HG03342 (cell line): ENCODE results near the gene MTHFD2.
"Not testable (repeated sequence)": the region's sequence is repeated elsewhere in the genome, so short reads cannot be mapped to it uniquely, and the experiment has no call there.

Experiments
- ATAC-seq: cut with Tn5 transposase; IDR thresholded peaks from one replicate; pipeline ENCODE4 v1.9.1; 2021; ENCODE audit warnings: mild to moderate bottlenecking, moderate library complexity; ENCODE audit not compliant: unreplicated experiment

MTHFD2 gene

GRCh38 chr2:74198461-74199274 is at the start of gene MTHFD2:
Gene MTHFD2 (plus strand): TSS chr2:74198615. CDS start chr2:74198642, 27 bp downstream.
- peak; percentile 82 for ATAC-seq

GRCh38 chr2:74149247-74149525 is 49.2 kb upstream of the MTHFD2 start:
- no peak for ATAC-seq

DNA sequence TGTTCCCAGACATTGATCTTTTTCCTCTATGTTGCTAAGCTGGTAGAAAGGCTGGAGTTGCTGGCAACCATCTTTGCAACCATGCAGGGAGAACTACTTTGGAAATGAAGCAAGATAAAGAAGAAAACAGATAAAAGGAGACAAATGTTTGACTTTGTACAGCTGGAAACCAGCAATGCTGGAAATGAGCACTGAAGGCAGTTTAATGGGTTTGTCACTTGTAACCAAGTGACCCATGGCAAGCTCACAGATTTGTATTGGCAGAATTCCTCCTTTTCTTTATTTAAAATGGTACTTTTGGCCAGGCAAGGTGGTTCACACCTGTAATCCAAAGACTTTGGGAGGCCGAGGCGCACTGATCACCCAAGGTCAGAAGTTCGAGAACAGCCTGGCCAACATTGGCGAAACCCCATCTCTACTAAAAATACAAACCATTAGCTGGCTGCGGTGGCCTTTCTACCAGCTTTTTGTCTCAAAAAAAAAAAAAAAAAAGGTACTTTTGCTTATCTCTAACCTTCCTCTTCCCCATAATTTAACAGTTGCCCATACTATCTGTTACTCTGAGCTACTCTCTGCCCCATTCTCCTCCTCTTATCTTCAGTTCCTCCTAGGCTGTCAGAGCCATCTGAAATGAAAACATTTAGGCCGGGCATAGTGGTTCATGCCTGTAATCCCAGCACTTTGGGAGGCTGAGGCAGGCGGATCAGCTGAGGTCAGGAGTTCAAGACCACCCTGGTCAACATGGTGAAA is 48.7 kb upstream of the MTHFD2 start:
- no peak for ATAC-seq

GRCh38 chr2:74152954-74153353 is 45.5 kb upstream of the MTHFD2 start:
- no peak for ATAC-seq

DNA sequence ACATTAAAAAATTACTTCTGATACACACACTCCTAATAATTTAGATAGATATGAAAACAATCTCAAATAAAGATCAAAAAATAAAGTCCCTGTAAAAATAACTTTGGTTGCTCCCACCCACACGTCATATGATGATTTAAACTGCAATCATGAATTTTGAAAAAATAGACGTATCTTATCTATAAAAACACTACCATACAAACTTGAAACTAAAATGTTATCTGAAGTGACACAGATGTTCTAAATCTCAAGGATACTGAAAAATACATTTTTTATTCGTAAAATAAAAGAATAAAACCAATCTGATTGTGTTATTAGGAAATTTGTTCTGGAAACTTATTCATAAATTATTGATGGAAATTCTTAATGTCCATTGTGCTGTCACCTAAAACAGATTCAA is 42.6 kb upstream of the MTHFD2 start:
- no peak for ATAC-seq

GRCh38 chr2:74162951-74163350 is 35.5 kb upstream of the MTHFD2 start:
- no peak for ATAC-seq

DNA sequence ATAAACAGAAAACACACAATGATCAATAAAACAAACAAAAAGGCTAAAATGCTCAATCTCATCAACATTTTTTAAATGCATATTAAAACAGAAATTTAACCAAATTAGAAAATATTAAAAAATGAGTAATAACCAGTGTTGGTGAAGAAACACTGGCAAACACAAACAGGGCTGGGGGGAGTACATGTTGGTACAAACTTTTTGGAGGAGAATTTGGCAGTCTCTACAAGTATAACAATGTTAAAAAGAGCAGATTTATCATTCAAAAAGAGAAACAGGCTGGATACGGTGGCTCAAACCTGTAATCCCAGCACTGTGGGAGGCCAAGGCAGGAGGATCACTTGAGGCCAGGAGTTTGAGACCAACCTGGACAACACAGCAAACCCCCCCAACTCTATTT is 33.7 kb upstream of the MTHFD2 start:
- ATAC-seq, result no peak

GRCh38 chr2:74168739-74169138 is 29.7 kb upstream of the MTHFD2 start:
- no peak for ATAC-seq

- ATAC-seq, result no peak
Measured at GRCh38 chr2:74174909-74175308, 23.5 kb upstream of the MTHFD2 start.

DNA sequence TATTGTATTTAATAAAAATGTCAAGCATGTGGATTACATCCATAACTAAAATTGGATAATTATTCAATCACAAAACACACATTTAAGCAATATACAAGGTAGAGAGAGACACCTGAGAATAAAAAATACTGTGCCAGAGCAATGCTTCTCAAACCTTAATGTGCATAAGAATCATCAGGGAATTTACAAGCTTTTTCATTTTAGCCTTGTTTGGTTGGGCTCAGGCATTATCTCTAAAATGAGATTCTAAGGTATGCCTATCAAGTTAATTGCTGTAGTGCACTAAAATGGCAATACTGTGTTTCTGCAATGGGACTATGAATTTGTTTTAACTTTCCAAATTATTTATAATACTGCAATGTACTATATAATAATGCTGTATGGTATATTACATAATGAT is 20.7 kb upstream of the MTHFD2 start:
- no peak for ATAC-seq

DNA sequence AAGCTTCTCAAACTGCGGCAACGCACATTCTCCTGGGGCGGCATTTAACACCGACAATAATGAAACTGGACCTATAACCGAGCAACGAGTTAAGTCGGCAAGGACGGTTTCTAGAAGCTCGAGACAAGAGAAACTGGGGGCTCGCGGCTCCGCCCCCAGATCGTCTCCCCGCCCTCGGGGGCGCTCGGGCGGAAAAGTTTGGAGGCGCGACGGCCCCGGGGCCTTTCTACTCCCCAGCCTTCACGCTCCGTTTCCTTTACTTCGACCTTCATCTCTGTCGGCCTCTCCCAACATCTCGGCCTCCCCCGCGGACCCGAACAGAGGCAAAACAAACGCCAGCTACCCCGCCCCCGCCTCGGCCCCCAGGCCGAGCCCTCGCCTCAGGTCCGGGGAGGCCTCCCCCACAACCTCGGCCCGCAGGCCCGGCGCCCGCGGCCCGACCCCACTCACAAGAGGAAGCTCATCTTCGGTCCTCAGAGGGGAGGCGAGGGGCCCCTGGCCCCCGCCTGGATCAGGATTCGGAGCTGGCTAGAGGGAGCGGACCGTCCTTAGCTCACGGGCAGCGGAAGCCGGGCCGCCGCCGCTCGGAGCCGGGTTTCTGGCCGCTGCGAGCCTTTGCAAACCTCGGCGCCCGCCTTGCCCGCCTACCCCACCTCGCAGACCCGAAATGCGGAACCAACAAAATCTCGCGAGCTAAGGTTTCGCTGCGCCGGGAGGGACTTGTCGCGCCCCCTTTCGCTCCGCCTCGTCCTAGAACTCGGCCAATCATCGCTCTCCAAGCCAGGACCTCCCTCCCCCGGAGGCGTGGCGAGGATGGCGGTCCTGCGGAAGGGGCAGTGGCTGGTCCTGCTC is 20.0 kb upstream of the MTHFD2 start, which contains the start of gene MOB1A:
Gene MOB1A, minus strand, starts transcription at position 669 of the 852 bp plus-strand sequence. Its CDS starts 205 bp downstream, at position 464.
- ATAC-seq, result peak; percentile 77

DNA sequence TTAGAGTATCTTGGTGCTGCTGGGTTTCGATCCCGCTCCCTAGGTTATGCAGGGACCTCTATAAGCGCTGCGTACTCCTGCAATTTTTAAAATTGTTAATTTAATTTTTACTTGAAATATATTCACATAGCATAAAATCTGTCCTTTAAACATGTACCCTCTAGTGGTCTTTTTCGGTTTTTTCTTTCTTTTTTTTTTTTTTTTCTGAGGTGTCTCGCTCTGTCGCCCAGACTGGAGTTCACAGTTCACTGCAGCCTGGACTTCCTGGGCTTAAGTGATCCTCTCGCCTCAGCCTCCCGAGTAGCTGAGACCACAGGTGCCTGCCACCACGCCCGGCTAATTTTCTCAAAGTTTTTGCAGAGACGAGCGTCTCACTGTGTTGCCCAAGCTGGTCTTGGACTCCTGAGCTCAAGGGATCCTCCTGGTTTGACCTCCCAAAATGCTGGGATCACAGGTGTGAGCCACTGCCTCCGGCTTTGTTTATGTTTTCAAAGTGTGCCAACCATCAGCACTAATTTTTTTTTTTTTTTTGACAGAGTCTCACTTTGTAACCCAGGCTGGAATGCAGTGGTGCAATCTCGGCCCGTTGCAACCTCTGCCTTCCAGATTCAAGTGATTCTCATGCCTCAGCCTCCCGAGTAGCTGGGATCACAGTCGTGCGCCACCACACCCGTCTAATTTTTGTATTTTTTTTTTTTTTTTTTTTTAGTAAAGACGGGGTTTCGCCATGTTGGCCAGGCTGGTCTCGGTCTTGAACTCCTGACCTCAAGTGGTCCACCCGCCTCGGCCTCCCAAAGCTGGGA is 19.2 kb upstream of the MTHFD2 start:
- peak; percentile 18 for ATAC-seq

- ATAC-seq, result peak; percentile 32
Measured at GRCh38 chr2:74181739-74182138, 16.7 kb upstream of the MTHFD2 start.

- ATAC-seq, result no peak
Measured at GRCh38 chr2:74183878-74184277, 14.5 kb upstream of the MTHFD2 start.

GRCh38 chr2:74186038-74186437 is 12.4 kb upstream of the MTHFD2 start:
- peak; percentile 64 for ATAC-seq

GRCh38 chr2:74186706-74187105 is 11.7 kb upstream of the MTHFD2 start:
- ATAC-seq, result not testable (repeated sequence)

DNA sequence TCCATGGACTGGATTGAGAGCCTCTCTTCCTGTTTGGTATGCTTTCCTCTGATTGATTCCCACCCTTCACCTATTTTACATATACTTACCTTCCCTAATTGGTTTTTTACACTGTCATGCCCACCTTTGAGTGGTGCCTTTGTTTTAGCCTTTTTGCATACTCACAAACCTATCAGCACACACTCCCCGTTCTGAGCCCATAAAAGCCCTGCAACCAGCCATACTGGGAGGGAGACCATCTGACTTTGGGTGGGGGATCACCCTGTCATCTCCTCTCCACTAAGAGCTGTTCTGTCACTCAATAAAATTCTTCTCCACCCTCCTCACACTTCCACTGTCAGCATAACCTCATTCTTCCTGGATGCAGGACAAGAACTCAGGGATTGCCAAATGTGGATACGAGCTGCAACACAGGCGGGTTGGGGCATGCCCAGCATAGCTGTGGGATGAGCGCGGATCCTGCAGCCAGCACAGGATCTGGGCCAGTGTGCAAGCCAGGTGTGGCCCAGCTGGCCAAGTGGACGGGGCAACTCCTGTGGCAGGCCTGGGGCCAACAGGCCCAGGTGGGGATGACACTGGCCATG is 10.3 kb upstream of the MTHFD2 start:
- no peak for ATAC-seq

- ATAC-seq, result no peak
Measured at GRCh38 chr2:74188696-74189095, 9.7 kb upstream of the MTHFD2 start.

- no peak for ATAC-seq
Measured at GRCh38 chr2:74191596-74192380, 6.6 kb upstream of the MTHFD2 start.
